ENCODE results near the gene SSR3.
A peak's percentile ranks its signal among the peaks of the same experiment; 100 is the strongest.
"Not testable (repeated sequence)": the region's sequence is repeated elsewhere in the genome, so short reads cannot be mapped to it uniquely, and the experiment has no call there.

Gene SSR3

GRCh38 chr3:156554842-156555687 is at the start of gene SSR3:
TSS of gene SSR3 (minus strand) at chr3:156555117. CDS start at chr3:156555089, 28 bp downstream.
- DNase-seq: peak; percentile 92

- DNase-seq: no peak
Observed at GRCh38 chr3:156604064-156604641, 49.2 kb upstream of the SSR3 start.

DNA sequence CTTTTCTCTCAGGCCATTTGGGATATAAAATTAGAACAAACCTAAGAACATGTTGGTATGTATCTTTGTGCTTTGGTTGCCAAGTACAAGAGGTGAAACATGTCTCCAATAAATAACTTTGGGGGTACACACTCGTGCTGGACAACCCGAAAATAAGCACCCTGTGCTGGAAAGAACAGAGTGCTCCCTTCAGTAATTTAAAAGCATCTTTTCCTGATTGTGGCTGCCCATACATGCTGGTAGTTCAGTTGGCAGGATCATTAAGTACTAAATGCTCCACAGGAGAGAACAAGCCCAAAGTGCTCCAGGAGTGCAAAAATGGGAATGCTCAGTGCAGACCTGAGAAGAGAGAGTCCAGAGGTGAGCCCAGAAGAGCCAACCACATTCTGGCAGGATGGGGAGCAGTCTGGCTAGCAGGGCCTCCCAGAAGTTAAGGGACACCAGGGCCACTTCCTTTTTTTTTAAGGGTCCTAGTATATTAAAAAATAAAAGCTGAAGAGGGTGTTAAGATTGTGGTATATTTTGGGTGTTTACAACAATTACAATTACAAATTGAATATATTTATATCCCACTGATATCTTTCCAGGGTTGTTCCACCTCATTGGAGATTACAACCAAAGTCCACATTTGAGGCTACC is 48.6 kb upstream of the SSR3 start:
- no peak for DNase-seq

GRCh38 chr3:156602424-156602823 is 47.5 kb upstream of the SSR3 start:
- DNase-seq: peak; percentile 51

- DNase-seq: no peak
Observed at GRCh38 chr3:156601497-156601896, 46.6 kb upstream of the SSR3 start.

- no peak for DNase-seq
Observed at GRCh38 chr3:156600834-156601233, 45.9 kb upstream of the SSR3 start.

DNA sequence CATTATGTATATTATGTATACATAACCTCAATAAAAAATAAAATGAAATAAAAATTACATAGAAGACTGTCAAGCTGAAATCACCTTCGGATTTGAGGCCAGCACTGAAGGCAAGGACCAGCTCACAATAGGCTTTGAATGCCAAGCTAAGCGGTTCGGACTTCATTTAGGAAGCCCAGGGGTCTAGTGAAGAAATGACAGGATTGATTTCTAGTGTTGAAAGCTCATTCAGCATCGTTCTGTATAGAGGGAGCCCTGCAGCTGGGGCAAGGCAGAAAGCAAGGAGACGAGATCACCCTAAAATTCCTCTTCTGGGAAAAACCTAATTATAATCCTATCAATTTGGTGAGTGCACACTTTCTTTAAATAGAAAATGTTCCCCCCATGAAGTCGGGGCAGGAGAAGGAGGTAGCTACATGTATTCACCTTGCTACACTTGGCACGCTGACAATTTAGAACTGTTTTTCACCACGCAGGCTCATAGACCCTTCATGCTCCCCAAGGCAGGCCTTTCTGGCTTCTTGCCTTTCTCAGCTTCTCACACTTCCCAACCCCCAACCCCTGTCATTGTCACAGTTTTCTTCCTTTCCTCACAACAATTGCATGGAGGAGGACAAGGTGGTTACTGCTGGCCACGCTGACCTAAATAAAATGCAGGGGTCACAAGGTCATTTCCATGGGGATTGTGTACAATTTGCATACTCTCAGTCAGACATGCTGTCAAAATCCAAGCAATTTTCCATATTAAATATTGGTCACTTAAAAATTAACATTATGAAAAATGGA is 44.4 kb upstream of the SSR3 start:
- DNase-seq: no peak

- DNase-seq: no peak
Observed at GRCh38 chr3:156598413-156598812, 43.5 kb upstream of the SSR3 start.

DNA sequence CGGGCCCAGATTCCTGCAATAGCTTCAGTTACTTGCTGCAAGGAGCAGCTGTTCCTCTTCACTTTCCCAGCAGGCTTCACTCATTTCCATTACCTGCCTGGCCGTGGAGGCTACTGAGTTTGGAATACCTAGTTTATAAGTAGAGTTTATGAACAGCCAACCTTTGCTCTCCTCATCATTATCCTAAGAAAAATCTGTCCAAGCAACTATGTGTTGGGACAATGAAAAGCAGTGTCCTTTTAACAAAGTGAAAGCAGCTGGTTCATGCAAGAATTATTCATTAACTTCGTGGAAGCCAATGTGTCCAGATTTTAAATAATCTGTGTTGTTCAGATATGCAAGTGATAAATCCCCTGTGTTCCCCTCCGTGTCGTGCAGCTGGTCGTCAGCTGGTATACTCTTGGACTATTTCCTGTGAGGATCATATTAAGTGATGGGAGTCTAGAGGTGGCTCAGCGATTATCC is 39.3 kb upstream of the SSR3 start:
- DNase-seq: no peak

DNA sequence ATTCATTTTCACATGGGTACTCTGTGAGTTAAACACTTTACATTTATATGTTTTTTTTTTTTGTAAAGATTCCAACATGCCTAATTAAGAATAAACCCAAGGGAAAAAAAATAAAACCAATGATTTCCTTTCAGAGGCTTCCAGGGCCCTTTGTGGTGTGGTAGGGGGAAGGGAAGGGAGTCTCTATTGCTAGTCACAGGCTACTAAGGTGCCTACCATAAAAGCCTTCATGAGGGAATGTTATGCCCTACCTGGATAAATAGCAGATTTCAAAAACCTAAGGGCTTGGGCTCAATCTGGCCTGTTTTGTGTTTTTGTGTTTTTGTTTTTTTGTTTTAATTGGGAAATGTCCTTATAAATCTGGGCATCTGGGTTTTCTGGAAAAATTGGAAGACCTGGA is 38.9 kb upstream of the SSR3 start:
- no peak for DNase-seq

GRCh38 chr3:156589806-156590205 is 34.9 kb upstream of the SSR3 start:
- DNase-seq: not testable (repeated sequence)

- DNase-seq: no peak
Observed at GRCh38 chr3:156587760-156588069, 32.8 kb upstream of the SSR3 start.

- DNase-seq: no peak
Observed at GRCh38 chr3:156586905-156587759, 32.2 kb upstream of the SSR3 start.

GRCh38 chr3:156583469-156583868 is 28.6 kb upstream of the SSR3 start:
- DNase-seq: no peak

- DNase-seq: no peak
Observed at GRCh38 chr3:156582532-156583183, 27.7 kb upstream of the SSR3 start.

DNA sequence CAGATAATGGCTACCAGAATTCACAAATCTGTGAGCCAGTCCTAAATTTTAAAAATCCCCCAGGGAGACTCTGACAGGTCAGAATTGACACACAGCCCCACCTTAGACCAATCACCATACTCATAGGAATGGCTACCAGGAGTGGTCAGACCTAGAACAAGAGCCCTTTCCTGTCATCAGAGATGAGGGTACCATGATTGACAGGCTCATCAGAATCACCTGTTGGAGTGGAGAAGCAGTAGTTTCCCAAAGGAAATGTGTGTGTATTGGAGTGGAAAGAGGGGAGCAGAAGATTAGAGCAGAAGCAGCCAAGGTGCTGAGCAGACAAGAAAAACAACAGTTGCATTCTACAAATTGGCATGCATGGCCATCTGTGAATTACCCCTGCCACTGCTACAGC is 27.0 kb upstream of the SSR3 start:
- no peak for DNase-seq

DNA sequence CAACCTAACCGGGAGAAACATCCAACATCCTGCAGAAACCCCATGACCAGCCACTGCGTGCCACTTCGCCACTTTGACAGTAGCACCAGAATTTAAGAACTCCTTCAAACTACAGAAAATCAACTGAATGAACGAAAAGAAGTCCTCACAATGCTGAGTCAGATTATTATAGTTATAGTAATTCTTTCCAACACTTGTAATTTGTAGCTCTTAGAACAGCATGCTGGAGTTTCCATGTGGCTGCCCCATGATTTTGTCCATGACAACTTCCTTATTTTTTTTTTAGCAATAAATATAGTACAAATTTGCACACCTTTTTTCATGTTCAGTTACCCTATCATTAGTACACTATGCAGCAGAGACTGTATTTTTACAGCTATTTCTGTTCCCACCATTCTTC is 26.1 kb upstream of the SSR3 start:
- no peak for DNase-seq

GRCh38 chr3:156579427-156579851 is 24.5 kb upstream of the SSR3 start:
- DNase-seq: no peak

DNA sequence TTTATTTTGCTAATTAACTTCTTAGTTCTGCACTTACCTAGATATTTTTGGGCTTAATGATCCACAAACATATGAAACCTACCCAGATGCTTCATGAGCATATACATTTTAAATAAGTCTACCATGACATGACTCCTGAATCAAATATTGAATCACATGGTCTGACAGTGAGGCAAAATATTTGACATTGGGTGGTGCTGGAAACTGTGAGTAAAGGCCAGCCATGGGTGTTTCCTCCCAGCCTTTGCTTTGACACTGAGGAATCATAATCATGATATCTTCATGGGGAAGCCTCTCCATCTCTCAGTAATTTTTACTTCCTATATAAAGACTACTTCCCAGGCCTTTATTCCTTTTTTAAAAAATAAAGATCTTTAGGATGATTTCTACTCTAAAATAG is 22.8 kb upstream of the SSR3 start:
- no peak for DNase-seq

GRCh38 chr3:156576651-156577348 is 21.9 kb upstream of the SSR3 start:
- DNase-seq: no peak

DNA sequence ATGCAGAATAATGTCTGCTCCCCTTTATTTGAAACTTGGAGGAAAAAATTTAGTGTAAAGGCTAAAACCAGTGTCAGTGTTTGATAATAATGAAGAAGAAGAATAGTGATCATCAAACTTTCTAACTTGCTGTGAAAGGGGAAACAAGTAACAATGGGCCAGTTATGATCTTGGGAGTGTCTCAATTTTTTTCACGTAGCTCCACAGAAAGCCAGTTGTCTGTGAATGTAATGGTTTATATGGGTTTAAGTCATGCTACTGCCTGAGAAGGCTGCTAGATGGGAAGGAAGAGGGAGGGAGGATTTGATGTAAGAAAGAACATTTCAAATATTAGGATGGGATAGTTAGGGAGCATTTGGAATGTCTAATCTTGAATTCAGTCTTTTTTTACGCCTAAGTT is 21.1 kb upstream of the SSR3 start:
- no peak for DNase-seq
